ENCODE results near the gene ADAP1. TPM values are rescaled to one million over a fixed set of nuclear protein-coding genes. Genes with fewer than 3 reads are reported as not detected.
A peak's percentile ranks its signal among the peaks of the same experiment; 100 is the strongest.

Gene ADAP1
- total RNA-seq, 2 experiments from 2014 or later = 6.8 to 7.2 TPM

DNA sequence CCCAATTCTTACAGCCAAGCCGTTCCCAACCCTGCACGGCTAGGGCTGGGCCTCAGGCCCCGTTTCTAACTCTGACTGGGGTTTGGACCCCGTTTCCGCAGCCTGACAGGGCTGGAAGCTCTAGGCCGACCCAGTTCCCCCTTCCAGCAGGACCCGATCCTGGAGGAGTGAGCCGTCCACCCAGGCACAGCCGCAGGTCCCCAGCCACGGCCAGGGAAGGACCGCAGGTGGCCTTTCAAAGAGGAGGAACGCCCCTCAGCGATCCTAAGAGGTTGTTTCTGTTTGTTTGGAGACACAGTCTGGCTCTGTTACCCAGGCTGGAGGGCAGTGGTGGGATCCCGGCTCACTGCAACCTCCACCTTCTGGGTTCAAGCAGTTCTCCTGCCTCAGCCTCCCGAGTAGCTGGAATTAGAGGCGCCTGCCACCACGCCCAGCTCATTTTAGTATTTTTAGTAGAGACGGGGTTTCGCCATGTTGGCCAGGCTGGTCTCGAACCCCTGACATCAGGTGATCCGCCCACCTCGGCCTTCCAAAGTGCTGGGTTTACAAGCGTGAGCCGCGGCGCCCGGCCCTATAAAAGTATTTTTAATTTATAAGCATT lies 78.9 kb downstream of the ADAP1 start:
- DNase-seq (peak in 2 of 14 experiments; percentile 25 to 58), ATAC-seq (ENCODE audit: poor library complexity) (no peak)
- intact Hi-C loops (cut with DNase I, micrococcal nuclease) = loop anchor here (5.0 to 10.0 kb wide), 7 partner anchors 61 to 1969 kb away; partner anchors contain the start of genes DNAAF5 (in 1 of the 2), GNA12 (in 1 of the 2) and PRKAR1B (in 1 of the 2)
- Histone ChIP-seq H3K27ac (ENCODE audit: low read depth in 1 of 2, low read length in 2 of 2) (peak overlapping the region; percentile 41 to 62), H3K27me3 (ENCODE audit: control insufficient read depth in 1 of 2, insufficient read depth in 2 of 2, low read length in 2 of 2) (no peaks in the 10 kb centered on the region), H3K4me1 (ENCODE audit: insufficient read depth, low read length) (peaks cover 49% of the 10 kb centered on the region), H3K36me3 (ENCODE audit: insufficient read depth, low read length) (peaks cover 13% of the 10 kb centered on the region), H3K4me3 (ENCODE audit: low read length) (peak overlapping the region; percentile 48), H3K9me3 (ENCODE audit: control insufficient read depth in 1 of 2, insufficient read depth in 1 of 2, low read length in 2 of 2) (no peaks in the 10 kb centered on the region)
- CTCF ChIA-PET = interaction anchor here (1.2 to 1.6 kb wide), 2 partner anchors 89 to 612 kb away, joined by 3 to 8 read pairs; no protein-coding TSS in a partner anchor
- Mint-ChIP-seq H3K27me3 (no peaks in the 10 kb centered on the region), H3K9me3 (no peaks in the 10 kb centered on the region), H3K4me3 (peak overlapping the region; percentile 65), H3K27ac (peak overlapping the region; percentile 44), H3K36me3 (ENCODE audit: low read depth) (peaks cover 44% of the 10 kb centered on the region), H3K4me1 (ENCODE audit: low read depth) (peaks cover 30% of the 10 kb centered on the region)
- POLR2A ChIA-PET = interaction anchor here (1.2 to 2.3 kb wide), 10 partner anchors 13 to 513 kb away, joined by 3 to 21 read pairs (median 6); partner anchors contain the start of genes COX19 and SUN1
- TF ChIP-seq, protein P1, sequence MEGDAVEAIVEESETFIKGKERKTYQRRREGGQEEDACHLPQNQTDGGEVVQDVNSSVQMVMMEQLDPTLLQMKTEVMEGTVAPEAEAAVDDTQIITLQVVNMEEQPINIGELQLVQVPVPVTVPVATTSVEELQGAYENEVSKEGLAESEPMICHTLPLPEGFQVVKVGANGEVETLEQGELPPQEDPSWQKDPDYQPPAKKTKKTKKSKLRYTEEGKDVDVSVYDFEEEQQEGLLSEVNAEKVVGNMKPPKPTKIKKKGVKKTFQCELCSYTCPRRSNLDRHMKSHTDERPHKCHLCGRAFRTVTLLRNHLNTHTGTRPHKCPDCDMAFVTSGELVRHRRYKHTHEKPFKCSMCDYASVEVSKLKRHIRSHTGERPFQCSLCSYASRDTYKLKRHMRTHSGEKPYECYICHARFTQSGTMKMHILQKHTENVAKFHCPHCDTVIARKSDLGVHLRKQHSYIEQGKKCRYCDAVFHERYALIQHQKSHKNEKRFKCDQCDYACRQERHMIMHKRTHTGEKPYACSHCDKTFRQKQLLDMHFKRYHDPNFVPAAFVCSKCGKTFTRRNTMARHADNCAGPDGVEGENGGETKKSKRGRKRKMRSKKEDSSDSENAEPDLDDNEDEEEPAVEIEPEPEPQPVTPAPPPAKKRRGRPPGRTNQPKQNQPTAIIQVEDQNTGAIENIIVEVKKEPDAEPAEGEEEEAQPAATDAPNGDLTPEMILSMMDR (IDR thresholded peaks at IDR 0.05) = no peak

DNA sequence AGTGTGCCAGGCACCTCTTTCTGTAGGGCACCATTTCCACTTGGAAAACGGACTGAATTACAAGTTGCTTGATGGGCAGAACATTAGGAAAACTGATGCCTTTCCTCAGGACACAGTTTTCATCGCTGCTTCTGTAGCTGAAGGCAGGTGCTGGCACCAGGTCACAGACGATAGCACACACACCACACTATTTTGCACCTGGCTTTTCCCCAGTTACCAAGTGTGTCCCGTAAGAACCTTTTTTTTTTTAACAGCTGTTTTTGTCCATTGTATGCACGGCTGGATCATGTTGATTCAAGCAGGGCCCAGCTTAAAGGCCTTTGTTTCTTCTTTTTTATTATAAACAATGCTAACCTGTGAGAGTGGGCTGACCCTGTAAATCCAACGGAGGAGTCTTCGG lies 79.4 kb downstream of the ADAP1 start:
- Histone ChIP-seq H3K27me3 (ENCODE audit: control insufficient read depth in 1 of 2, insufficient read depth in 2 of 2, low read length in 2 of 2) (no peaks in the 10 kb centered on the region), H3K36me3 (ENCODE audit: insufficient read depth, low read length) (peaks cover 14% of the 10 kb centered on the region), H3K4me1 (ENCODE audit: insufficient read depth, low read length) (peaks cover 43% of the 10 kb centered on the region), H3K4me3 (ENCODE audit: low read length) (no peak overlapping the region), H3K27ac (ENCODE audit: low read depth in 1 of 2, low read length in 2 of 2) (peak overlapping the region in 1 of 2 donors; percentile 41), H3K9me3 (ENCODE audit: control insufficient read depth in 1 of 2, insufficient read depth in 1 of 2, low read length in 2 of 2) (no peaks in the 10 kb centered on the region)
- ChIA-PET POLR2A (interaction anchor here (1.2 to 2.3 kb wide), 8 partner anchors 12 to 257 kb away, joined by 3 to 21 read pairs (median 7); partner anchors contain the start of genes COX19 and SUN1), CTCF (interaction anchor here (1.2 to 1.6 kb wide), 2 partner anchors 88 to 611 kb away, joined by 3 to 8 read pairs; no protein-coding TSS in a partner anchor)
- Mint-ChIP-seq H3K4me1 (ENCODE audit: low read depth) (peaks cover 26% of the 10 kb centered on the region), H3K27me3 (no peaks in the 10 kb centered on the region), H3K9me3 (no peaks in the 10 kb centered on the region), H3K4me3 (peak overlapping the region; percentile 62), H3K27ac (peak overlapping the region; percentile 44), H3K36me3 (ENCODE audit: low read depth) (peaks cover 47% of the 10 kb centered on the region)
- TF ChIP-seq, protein P1 (IDR thresholded peaks at IDR 0.05) = no peak
- intact Hi-C loops (cut with DNase I, micrococcal nuclease) = loop anchor here (5.0 to 10.0 kb wide), 7 partner anchors 60 to 1970 kb away; partner anchors contain the start of genes DNAAF5 (in 1 of the 2), GNA12 (in 1 of the 2) and PRKAR1B (in 1 of the 2)
- DNase-seq = peak in 1 of 14 experiments; percentile 23
- no peak for ATAC-seq (ENCODE audit: poor library complexity)

DNA sequence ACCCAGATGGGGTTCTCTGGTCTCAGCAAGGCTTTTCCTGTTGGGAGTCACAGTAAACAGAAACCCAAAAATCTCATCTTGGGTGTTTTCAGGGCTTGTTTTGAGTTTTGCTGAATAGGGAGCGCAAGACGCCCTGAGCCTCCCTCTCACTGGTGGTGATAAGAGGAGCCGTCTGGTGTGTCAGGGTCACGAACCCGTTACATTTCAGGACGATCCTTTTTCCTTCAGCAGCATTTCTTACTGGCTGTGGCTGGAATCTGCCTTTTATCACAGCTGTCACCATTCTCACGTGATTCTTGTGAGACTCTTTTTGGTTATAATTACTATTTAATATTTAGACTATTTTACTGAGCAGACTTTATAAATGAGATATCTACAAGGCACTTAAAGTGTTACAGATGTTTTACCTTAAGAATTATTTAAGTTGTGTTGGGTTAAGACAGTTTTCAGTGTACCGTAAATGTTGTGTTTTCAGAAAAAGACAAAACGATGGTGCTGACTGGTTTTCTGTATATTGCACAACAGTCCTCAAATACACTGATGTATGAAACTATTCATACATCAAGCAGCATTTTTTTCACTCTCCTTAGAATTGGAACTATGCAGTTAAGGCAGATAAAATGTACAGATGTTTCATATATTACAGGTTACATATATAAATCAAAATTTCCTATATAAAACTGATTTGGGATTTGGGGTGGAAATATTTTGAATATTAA lies 80.3 kb downstream of the ADAP1 start:
- peaks cover 21% of the 10 kb centered on the region for H3K36me3 ChIP-seq (ENCODE audit: insufficient read depth, low read length)
- H3K9me3 Mint-ChIP-seq = no peaks in the 10 kb centered on the region
- no peak overlapping the region for H3K4me3 ChIP-seq (ENCODE audit: low read length)
- no peaks in the 10 kb centered on the region for H3K9me3 ChIP-seq (ENCODE audit: control insufficient read depth in 1 of 2, insufficient read depth in 1 of 2, low read length in 2 of 2)
- peak overlapping the region; percentile 15 for H3K4me3 Mint-ChIP-seq
- H3K4me1 Mint-ChIP-seq (ENCODE audit: low read depth) = peaks cover 20% of the 10 kb centered on the region
- H3K27me3 ChIP-seq (ENCODE audit: control insufficient read depth in 1 of 2, insufficient read depth in 2 of 2, low read length in 2 of 2) = no peaks in the 10 kb centered on the region
- no peaks in the 10 kb centered on the region for H3K27me3 Mint-ChIP-seq
- DNase-seq (no peak), ATAC-seq (ENCODE audit: poor library complexity) (no peak)
- H3K27ac Mint-ChIP-seq = peak overlapping the region; percentile 79
- TF ChIP-seq, protein P1 (IDR thresholded peaks at IDR 0.05) = no peak
- ChIA-PET POLR2A (interaction anchor here (0.6 kb wide), 1 partner anchor 61 kb away, joined by 3 read pairs; no protein-coding TSS in a partner anchor), CTCF (interaction anchor here (0.6 to 3.1 kb wide), 10 partner anchors 26 to 88 kb away, joined by 3 to 22 read pairs (median 4); partner anchors contain the start of gene SUN1)
- H3K4me1 ChIP-seq (ENCODE audit: insufficient read depth, low read length) = peaks cover 36% of the 10 kb centered on the region
- peaks cover 49% of the 10 kb centered on the region for H3K36me3 Mint-ChIP-seq (ENCODE audit: low read depth)
- intact Hi-C loops (cut with DNase I, micrococcal nuclease) = loop anchor here (1.0 to 10.0 kb wide), 5 partner anchors 59 to 1971 kb away; partner anchors contain the start of gene GNA12 (in 1 of the 2)
- H3K27ac ChIP-seq (ENCODE audit: low read depth in 1 of 2, low read length in 2 of 2) = no peak overlapping the region
